ENCODE measurements around the gene C2CD4C. TPM values are rescaled to one million over a fixed set of nuclear protein-coding genes. Genes with fewer than 3 reads are reported as not detected.

The C2CD4C gene
- total and polyA plus RNA-seq, 2 donors from 2014 or later: 0.99 to 1.9 TPM

GRCh38 chr19:406135-406781 lies 2.7 kb downstream of the C2CD4C start:
- TF ChIP-seq CTCF (IDR thresholded peaks at IDR 0.05; ENCODE audit: borderline replicate concordance, extremely low read depth, insufficient read depth): no peak
- Histone ChIP-seq H3K27me3 (ENCODE audit: control insufficient read depth, insufficient read depth, low read length) (no peaks in the 10 kb centered on the region), H3K27ac (ENCODE audit: low read depth in 2 of 2, low read length in 2 of 2) (no peak overlapping the region), H3K4me1 (ENCODE audit: control insufficient read depth in 2 of 3, insufficient read depth in 2 of 3, low read depth in 1 of 3, low read length in 3 of 3) (peaks cover 0 to 3% (median 0%) of the 10 kb centered on the region in 3 donors), H3K36me3 (ENCODE audit: control insufficient read depth in 2 of 3, insufficient read depth in 3 of 3, low read length in 3 of 3) (no peaks in the 10 kb centered on the region), H3K9ac (ENCODE audit: low read length in 3 of 3) (no peak overlapping the region), H3K4me3 (ENCODE audit: low read length in 3 of 3) (no peak overlapping the region), H3K9me3 (ENCODE audit: control insufficient read depth in 2 of 3, insufficient read depth in 1 of 3, low read length in 3 of 3) (no peaks in the 10 kb centered on the region)
- FAIRE-seq (no peak), DNase-seq (peak in 3 of 5 donors; percentile 35 to 66 (median 64))
- intact Hi-C loops (cut with DNase I): no loop called here

DNA sequence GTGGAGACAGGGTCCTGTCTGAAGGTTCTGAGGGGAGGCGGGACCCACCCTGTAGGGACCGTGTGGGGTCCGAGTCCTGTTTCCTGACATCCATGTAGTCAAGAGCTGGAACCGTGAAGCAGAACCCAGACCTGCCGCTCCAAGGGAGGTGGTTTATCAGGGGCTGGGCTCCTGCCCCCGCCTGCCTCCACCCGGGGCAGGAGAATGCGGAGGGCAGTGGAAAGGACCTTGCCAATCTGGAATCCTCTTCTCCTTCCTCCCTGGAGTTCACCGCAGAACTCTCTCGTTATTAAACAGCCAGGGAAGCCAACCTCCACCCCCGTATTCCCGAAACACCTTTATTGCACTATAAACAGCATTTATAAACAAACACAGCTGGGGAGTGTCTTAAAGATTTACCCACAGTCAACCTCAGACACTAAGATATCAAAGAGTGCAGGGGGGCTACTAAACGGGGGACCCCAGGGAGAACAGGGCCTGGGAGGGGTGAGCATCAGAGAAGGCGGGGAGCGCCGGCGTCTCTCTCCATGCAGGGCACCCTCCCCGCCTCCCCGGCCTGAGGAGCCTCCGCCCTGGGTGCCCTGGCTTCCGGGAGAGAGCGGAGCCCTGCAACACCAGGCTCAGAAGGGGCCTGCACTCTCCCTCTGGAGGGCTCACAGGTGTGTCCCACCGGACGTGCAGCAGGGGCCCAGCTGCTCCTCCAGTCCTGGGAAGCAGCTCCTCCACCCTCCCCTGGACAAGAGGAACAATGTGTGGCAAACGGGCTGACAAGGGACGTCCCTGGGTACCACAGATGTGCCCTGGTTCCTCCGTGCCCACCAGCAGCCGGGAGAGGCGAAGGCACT lies 3.6 kb downstream of the C2CD4C start:
- no peak for FAIRE-seq
- Histone ChIP-seq H3K27me3 (ENCODE audit: control insufficient read depth, insufficient read depth, low read length) (no peaks in the 10 kb centered on the region), H3K36me3 (ENCODE audit: control insufficient read depth in 2 of 3, insufficient read depth in 3 of 3, low read length in 3 of 3) (no peaks in the 10 kb centered on the region)

DNA sequence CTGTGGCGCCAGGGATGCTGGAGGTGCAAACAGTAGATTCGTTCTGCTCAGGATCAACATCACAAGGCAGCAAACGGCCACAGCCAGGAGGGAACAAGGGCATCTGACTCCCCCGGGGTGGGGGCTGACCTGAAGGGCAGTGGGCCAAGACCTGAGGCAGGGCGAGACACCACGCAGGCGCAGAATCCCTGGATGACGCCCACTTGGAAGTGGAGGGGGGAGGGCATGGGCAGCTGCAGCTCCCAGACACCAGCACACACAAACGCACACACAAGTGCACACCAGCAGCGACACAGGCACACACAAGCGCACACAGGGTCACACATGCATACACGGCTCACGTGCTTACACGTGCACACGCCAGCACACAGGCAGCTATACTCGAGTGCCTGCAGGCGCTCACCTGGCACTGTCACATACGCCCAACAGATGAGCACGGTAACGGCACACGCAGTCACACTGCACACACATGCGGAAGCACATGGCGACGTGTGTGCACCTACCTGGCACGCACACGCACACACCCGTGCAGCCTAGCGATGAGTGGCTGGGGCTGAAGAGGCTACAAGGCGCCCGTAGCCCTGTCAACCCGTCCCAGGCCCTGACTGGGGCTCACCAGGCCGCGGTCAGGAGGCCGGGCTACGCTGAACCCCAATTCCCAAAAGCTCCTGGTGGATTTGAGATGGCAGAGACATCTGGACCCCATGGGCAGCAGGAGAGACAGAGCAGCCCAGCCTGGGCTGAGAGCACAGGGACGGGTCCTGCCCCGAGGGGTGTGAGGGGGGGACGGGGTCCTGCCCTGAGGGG lies 5.5 kb downstream of the C2CD4C start:
- Histone ChIP-seq H3K36me3 (ENCODE audit: control insufficient read depth in 2 of 3, insufficient read depth in 3 of 3, low read length in 3 of 3) (no peaks in the 10 kb centered on the region), H3K9ac (ENCODE audit: low read length in 3 of 3) (no peak overlapping the region), H3K27ac (ENCODE audit: low read depth in 2 of 2, low read length in 2 of 2) (no peak overlapping the region), H3K4me1 (ENCODE audit: control insufficient read depth in 2 of 3, insufficient read depth in 2 of 3, low read depth in 1 of 3, low read length in 3 of 3) (no peaks in the 10 kb centered on the region), H3K27me3 (ENCODE audit: control insufficient read depth, insufficient read depth, low read length) (no peaks in the 10 kb centered on the region), H3K4me3 (ENCODE audit: low read length in 3 of 3) (no peak overlapping the region), H3K9me3 (ENCODE audit: control insufficient read depth in 2 of 3, insufficient read depth in 1 of 3, low read length in 3 of 3) (no peaks in the 10 kb centered on the region)
- FAIRE-seq: no peak
- peak; percentile 46 to 77 (median 57) for DNase-seq
- no peak for TF ChIP-seq CTCF (IDR thresholded peaks at IDR 0.05; ENCODE audit: borderline replicate concordance, extremely low read depth, insufficient read depth)
- intact Hi-C loops (cut with DNase I): no loop called here

More for the DNA sequence above, 3.6 kb downstream of the C2CD4C start:
- Histone ChIP-seq H3K4me1 (ENCODE audit: control insufficient read depth in 2 of 3, insufficient read depth in 2 of 3, low read depth in 1 of 3, low read length in 3 of 3) (peaks cover 0 to 3% (median 0%) of the 10 kb centered on the region in 3 donors), H3K9me3 (ENCODE audit: control insufficient read depth in 2 of 3, insufficient read depth in 1 of 3, low read length in 3 of 3) (no peaks in the 10 kb centered on the region), H3K27ac (ENCODE audit: low read depth in 2 of 2, low read length in 2 of 2) (no peak overlapping the region), H3K9ac (ENCODE audit: low read length in 3 of 3) (no peak overlapping the region), H3K4me3 (ENCODE audit: low read length in 3 of 3) (no peak overlapping the region)
- no peak for TF ChIP-seq CTCF (IDR thresholded peaks at IDR 0.05; ENCODE audit: borderline replicate concordance, extremely low read depth, insufficient read depth)
- intact Hi-C loops (cut with DNase I): no loop called here
- DNase-seq: peak in 1 of 5 donors; percentile 58

All from kidney (tissue), 14 donors.